CMK (cell line): ENCODE results near the gene MCM3AP.
"Not testable (repeated sequence)": the region's sequence is repeated elsewhere in the genome, so short reads cannot be mapped to it uniquely, and the experiment has no call there.

Source experiments
- DNase-seq: peaks from one replicate; pipeline ENCODE4 v3.0.0-alpha.2; 2010; ENCODE audit warnings: low read depth

MCM3AP gene

GRCh38 chr21:46202592-46203202 lies 82.7 kb downstream of the MCM3AP start:
- DNase-seq: no peak

GRCh38 chr21:46200877-46201803 lies 84.3 kb downstream of the MCM3AP start:
- DNase-seq: not testable (repeated sequence)

- DNase-seq: no peak
These were observed 85.7 kb downstream of the MCM3AP start for GRCh38 chr21:46199436-46200373.

- DNase-seq: no peak
These were observed 88.7 kb downstream of the MCM3AP start for GRCh38 chr21:46196733-46197132.

GRCh38 chr21:46195595-46196195 lies 89.7 kb downstream of the MCM3AP start:
- no peak for DNase-seq

GRCh38 chr21:46194374-46195334 lies 90.8 kb downstream of the MCM3AP start:
- no peak for DNase-seq

GRCh38 chr21:46193829-46194373 lies 91.5 kb downstream of the MCM3AP start:
- no peak for DNase-seq

GRCh38 chr21:46191686-46192575 lies 93.5 kb downstream of the MCM3AP start:
- DNase-seq: no peak

GRCh38 chr21:46191257-46191685 lies 94.1 kb downstream of the MCM3AP start:
- no peak for DNase-seq

- DNase-seq: no peak
These were observed 94.8 kb downstream of the MCM3AP start for GRCh38 chr21:46190491-46191131.

GRCh38 chr21:46189959-46190490 lies 95.4 kb downstream of the MCM3AP start:
- DNase-seq: no peak

- no peak for DNase-seq
These were observed 96.0 kb downstream of the MCM3AP start for GRCh38 chr21:46189213-46189958.

- no peak for DNase-seq
These were observed 96.9 kb downstream of the MCM3AP start for GRCh38 chr21:46188226-46189212.

GRCh38 chr21:46187814-46188213 lies 97.6 kb downstream of the MCM3AP start:
- DNase-seq: no peak

- no peak for DNase-seq
These were observed 98.2 kb downstream of the MCM3AP start for GRCh38 chr21:46187261-46187660.

- peak; percentile 38 for DNase-seq
These were observed 99.7 kb downstream of the MCM3AP start for GRCh38 chr21:46185716-46186115.
